Measurements from ENCODE around the gene C2orf49.
"Not testable (repeated sequence)": the region's sequence is repeated elsewhere in the genome, so short reads cannot be mapped to it uniquely, and the experiment has no call there.

The C2orf49 gene

GRCh38 chr2:105321875-105322646, 15.3 kb upstream of the C2orf49 start:
- DNase-seq (ENCODE audit: low read depth, low spot score), result no peak

GRCh38 chr2:105323111-105323510, 14.2 kb upstream of the C2orf49 start:
- DNase-seq (ENCODE audit: low read depth, low spot score), result no peak

- DNase-seq (ENCODE audit: low read depth, low spot score), result no peak
Measured at GRCh38 chr2:105324101-105324500, 13.2 kb upstream of the C2orf49 start.

DNA sequence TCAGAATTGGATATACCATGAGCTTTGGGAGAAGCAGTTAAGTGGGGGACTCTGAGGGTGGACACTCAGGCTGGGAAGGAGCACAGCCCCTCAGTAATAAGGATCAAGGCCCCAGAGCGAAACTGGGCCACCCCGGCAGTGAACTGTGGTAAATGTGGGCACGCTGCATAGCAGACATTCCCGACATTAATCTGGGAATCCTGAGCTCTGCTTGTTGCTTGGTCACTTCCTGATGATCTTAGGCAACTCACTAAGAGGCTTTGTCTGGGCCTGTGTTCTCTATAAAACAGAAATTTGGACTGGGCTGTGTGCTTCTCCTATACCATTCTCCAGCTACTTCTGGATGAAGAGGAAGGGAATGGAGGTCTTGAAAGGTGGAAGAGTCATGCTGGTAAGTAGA, 12.6 kb upstream of the C2orf49 start:
- no peak for DNase-seq (ENCODE audit: low read depth, low spot score)

- no peak for DNase-seq (ENCODE audit: low read depth, low spot score)
Measured at GRCh38 chr2:105325389-105325963, 11.9 kb upstream of the C2orf49 start.

DNA sequence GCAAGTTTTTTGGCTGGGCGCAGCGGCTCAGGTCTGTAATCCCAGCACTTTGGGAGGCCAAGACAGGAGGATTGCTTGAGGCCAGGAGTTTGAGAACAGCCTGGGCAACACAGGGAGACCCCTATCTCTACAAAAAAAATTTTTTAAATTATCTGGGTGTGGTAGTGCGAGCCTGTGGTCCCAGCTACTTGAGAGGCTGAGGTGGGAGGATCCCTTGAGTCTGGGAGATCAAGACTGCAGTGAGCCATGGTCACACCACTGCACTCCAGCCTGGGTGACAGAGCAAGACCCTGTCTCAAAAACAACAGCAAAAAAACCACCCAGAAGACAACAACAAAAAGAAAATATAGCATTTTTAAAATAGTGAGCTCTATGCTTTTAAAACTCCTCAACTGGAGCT, 10.1 kb upstream of the C2orf49 start:
- not testable (repeated sequence) for DNase-seq (ENCODE audit: low read depth, low spot score)

- no peak for DNase-seq (ENCODE audit: low read depth, low spot score)
Measured at GRCh38 chr2:105327690-105328089, 9.7 kb upstream of the C2orf49 start.

DNA sequence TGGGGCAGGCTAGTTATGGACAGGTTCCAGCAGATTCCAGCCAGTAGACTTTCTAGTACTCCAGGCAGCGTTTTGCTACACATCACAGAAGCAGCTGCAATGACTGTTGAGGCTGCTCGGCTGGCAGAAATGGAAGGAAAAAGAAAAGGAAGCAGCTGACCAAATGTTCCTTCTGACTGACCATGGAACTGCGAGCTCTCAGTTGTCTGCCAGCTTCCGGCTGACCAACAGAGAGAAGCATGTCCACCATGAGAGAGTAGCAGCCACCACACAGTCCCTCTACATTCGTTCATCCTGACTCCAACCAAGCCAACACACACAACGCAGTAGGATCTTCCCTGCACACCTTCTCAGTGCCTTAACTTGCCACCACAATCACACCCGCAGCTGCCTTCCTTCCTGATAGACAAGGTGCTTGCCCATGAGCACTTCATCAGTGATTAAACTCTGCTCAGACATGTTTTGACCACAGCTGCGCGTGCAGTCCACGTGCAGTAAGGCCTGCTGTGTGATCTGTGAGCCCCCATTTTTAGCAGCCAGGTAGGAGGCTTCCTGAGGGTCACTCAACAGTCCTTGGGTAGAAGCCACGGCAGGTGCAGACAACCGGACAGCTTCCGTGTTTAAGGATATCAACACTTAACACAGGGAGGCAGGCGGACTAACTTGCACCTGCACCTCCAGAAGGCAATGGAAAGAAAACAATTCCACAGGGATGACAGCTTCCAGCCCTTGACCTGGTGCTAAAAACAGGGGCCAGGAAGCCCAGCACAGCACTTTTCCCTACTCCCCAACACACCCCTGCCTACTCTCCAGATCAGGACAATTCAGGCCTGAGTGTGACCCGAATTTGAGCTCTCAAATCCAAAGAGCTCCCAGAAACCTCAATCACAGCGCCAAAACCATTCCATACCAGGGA, 8.8 kb upstream of the C2orf49 start:
- no peak for DNase-seq (ENCODE audit: low read depth, low spot score)

- no peak for DNase-seq (ENCODE audit: low read depth, low spot score)
Measured at GRCh38 chr2:105329197-105329554, 8.2 kb upstream of the C2orf49 start.

- no peak for DNase-seq (ENCODE audit: low read depth, low spot score)
Measured at GRCh38 chr2:105329561-105330495, 7.5 kb upstream of the C2orf49 start, which contains the start of gene TGFBRAP1. Gene TGFBRAP1, minus strand, starts transcription at chr2:105329735. Its CDS starts 21,434 bp downstream, at chr2:105308301.

- no peak for DNase-seq (ENCODE audit: low read depth, low spot score)
Measured at GRCh38 chr2:105330681-105331375, 6.5 kb upstream of the C2orf49 start.

GRCh38 chr2:105334211-105334610, 3.1 kb upstream of the C2orf49 start:
- no peak for DNase-seq (ENCODE audit: low read depth, low spot score)

DNA sequence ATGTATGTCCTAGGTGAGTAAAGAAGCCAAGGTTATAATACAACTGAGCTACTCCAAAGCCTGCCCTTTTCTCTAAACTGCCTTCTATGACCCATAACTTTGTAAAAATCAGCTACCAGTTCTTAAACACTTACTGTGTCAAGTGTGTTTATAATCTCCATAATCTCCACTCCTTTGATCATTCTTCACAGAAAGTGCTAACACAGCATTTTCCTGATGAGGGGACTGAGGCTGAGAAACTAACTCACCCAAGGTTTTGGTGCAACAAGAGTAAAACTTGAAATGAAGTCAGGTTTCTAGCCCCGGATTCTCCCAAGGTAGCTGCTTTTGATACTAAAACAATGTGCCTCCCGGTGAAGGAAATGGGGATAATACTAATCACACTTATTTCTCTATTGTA, 1.9 kb upstream of the C2orf49 start:
- DNase-seq (ENCODE audit: low read depth, low spot score), result no peak

- no peak for DNase-seq (ENCODE audit: low read depth, low spot score)
Measured at GRCh38 chr2:105336786-105337121, 586 bp upstream of the C2orf49 start.

- no peak for DNase-seq (ENCODE audit: low read depth, low spot score)
Measured at GRCh38 chr2:105338020-105338385, 663 bp downstream of the C2orf49 start.

- DNase-seq (ENCODE audit: low read depth, low spot score), result no peak
Measured at GRCh38 chr2:105339414-105339813, 2.1 kb downstream of the C2orf49 start.

- DNase-seq (ENCODE audit: low read depth, low spot score), result no peak
Measured at GRCh38 chr2:105344704-105345345, 7.5 kb downstream of the C2orf49 start.

GRCh38 chr2:105357122-105357521, 19.8 kb downstream of the C2orf49 start:
- DNase-seq (ENCODE audit: low read depth, low spot score), result no peak

- DNase-seq (ENCODE audit: low read depth, low spot score), result no peak
Measured at GRCh38 chr2:105358593-105358992, 21.3 kb downstream of the C2orf49 start.
